H1 (cell line): ENCODE measurements around the gene PRR23C. TPM values are rescaled to one million over a fixed set of nuclear protein-coding genes. Genes with fewer than 3 reads are reported as not detected.
"Not testable (repeated sequence)": the region's sequence is repeated elsewhere in the genome, so short reads cannot be mapped to it uniquely, and the experiment has no call there.

Source experiments
- CTCF ChIA-PET: fragments of 300-600 bp; sonication (Branson Sonifier 250); formaldehyde crosslinking; loops from one replicate; lab custom pipeline; 2021; ENCODE audit not compliant: partially characterized antibody; lab: Charles Lee
- POLR2A ChIA-PET: fragments of 300-600 bp; sonication (Branson Sonifier 250); formaldehyde crosslinking; loops from one replicate; lab custom pipeline; 2021; ENCODE audit warnings: inconsistent platforms; ENCODE audit not compliant: partially characterized antibody; lab: Charles Lee
- DNase-seq, 2 experiments: peaks; one replicate each; pipeline versions ENCODE4 v3.0.0 to v3.0.0-alpha.2; 2010 to 2022; ENCODE audit warnings: low spot score in 2 of 2, low read depth in 1 of 2, mixed read lengths in 1 of 2
- FAIRE-seq: peaks from 2 replicates; lab custom pipeline; 2011; peaks lifted over from hg19 to GRCh38; lab: Jason Lieb, UNC
- H2AFZ ChIP-seq: 2 replicates; pipeline ENCODE4 v1.8.1; 2012; ENCODE audit warnings: low read length, inconsistent platforms
- H2AK5ac ChIP-seq: 2 replicates; pipeline ENCODE4 v1.6.1; 2013; ENCODE audit warnings: low read depth, low read length
- H2BK120ac ChIP-seq: replicated peaks from 2 replicates; pipeline ENCODE3; 2013; ENCODE audit warnings: low read depth, low read length, inconsistent platforms
- H2BK12ac ChIP-seq: 2 replicates; pipeline ENCODE4 v1.6.1; 2013; ENCODE audit warnings: low read depth, low read length
- H2BK15ac ChIP-seq: 2 replicates; pipeline ENCODE4 v1.6.1; 2013; ENCODE audit warnings: low read length
- H2BK20ac ChIP-seq: 2 replicates; pipeline ENCODE4 v1.6.1; 2013; ENCODE audit warnings: low read length
- H2BK5ac ChIP-seq: 2 replicates; pipeline ENCODE4 v1.6.1; 2013; ENCODE audit warnings: low read depth, low read length
- H3K14ac ChIP-seq: 2 replicates; pipeline ENCODE4 v1.6.1; 2013; ENCODE audit warnings: inconsistent platforms; ENCODE audit not compliant: insufficient read length
- H3K18ac ChIP-seq: 2 replicates; pipeline ENCODE4 v1.6.1; 2013; ENCODE audit warnings: low read length; ENCODE audit errors: extremely low read depth
- H3K23ac ChIP-seq: 2 replicates; pipeline ENCODE4 v1.6.1; 2013; ENCODE audit warnings: inconsistent platforms; ENCODE audit not compliant: insufficient read length
- H3K23me2 ChIP-seq: 2 replicates; pipeline ENCODE4 v1.6.1; 2013; ENCODE audit warnings: low read depth, low read length
- H3K27ac ChIP-seq: 2 replicates; pipeline ENCODE4 v1.6.1; 2011; ENCODE audit warnings: low read depth, low read length, inconsistent platforms
- H3K27me3 ChIP-seq, 4 experiments: replicated peaks in 1 of 4; 1 replicate in 1 of 4; 2 replicates in 3 of 4; pipeline versions ENCODE4 v1.6.1 to v1.8.1; 2011 to 2013; ENCODE audit warnings: low read length in 3 of 4, mild to moderate bottlenecking in 3 of 4, inconsistent platforms in 2 of 4, mixed read lengths in 2 of 4, moderate library complexity in 1 of 4; ENCODE audit not compliant: control insufficient read depth in 3 of 4, insufficient read depth in 3 of 4; ENCODE audit errors: extremely low read depth in 1 of 4
- H3K36me3 ChIP-seq, 4 experiments: 2 replicates each; pipeline versions ENCODE4 v1.6.1 to v1.8.1; 2011 to 2013; ENCODE audit warnings: mild to moderate bottlenecking in 4 of 4, low read length in 3 of 4, moderate library complexity in 2 of 4, control low read depth in 1 of 4, inconsistent platforms in 1 of 4; ENCODE audit not compliant: insufficient read depth in 4 of 4, control insufficient read depth in 2 of 4
- H3K4ac ChIP-seq: replicated peaks from 2 replicates; pipeline ENCODE3; 2013; ENCODE audit warnings: low read length, low read depth, mixed read lengths, inconsistent platforms; ENCODE audit not compliant: insufficient read length
- H3K4me1 ChIP-seq, 4 experiments: replicated peaks in 1 of 4; 1 replicate in 1 of 4; 2 replicates in 3 of 4; pipeline versions ENCODE4 v1.6.1 to v1.8.1; 2011 to 2013; ENCODE audit warnings: low read length in 3 of 4, inconsistent platforms in 2 of 4, mixed read lengths in 1 of 4; ENCODE audit not compliant: insufficient read depth in 4 of 4, control insufficient read depth in 3 of 4
- H3K4me2 ChIP-seq, 2 experiments: 2 replicates each; pipeline versions ENCODE4 v1.6.1 to v1.8.1; 2011 to 2013; ENCODE audit warnings: low read depth in 2 of 2, low read length in 2 of 2, control low read depth in 1 of 2, inconsistent platforms in 1 of 2, mild to moderate bottlenecking in 1 of 2; ENCODE audit not compliant: insufficient read depth in 1 of 2
- H3K4me3 ChIP-seq, 4 experiments: fragments of 200-600, 300-600 bp in 1 of 4; sonication (generic), shearing (Covaris generic), sonication (Bioruptor Twin) in 1 of 4; 2 replicates each; pipeline versions ENCODE4 v1.5.1 to v1.8.1; 2011 to 2016; ENCODE audit warnings: low read length in 4 of 4, low read depth in 3 of 4, control low read depth in 2 of 4, inconsistent platforms in 2 of 4, mild to moderate bottlenecking in 2 of 4, mixed read lengths in 1 of 4, moderate library complexity in 1 of 4; ENCODE audit not compliant: insufficient read depth in 2 of 4; ENCODE audit errors: extremely low read depth in 1 of 4
- H3K56ac ChIP-seq: replicated peaks from 2 replicates; pipeline ENCODE3; 2013; ENCODE audit warnings: low read depth, mild to moderate bottlenecking, mixed read lengths, low read length, inconsistent platforms; ENCODE audit not compliant: insufficient read length
- H3K79me1 ChIP-seq: 2 replicates; pipeline ENCODE4 v1.6.1; 2013; ENCODE audit warnings: low read depth, low read length, control low read depth
- H3K79me2 ChIP-seq, 2 experiments: 2 replicates each; pipeline versions ENCODE4 v1.6.1 to v1.8.1; 2012 to 2013; ENCODE audit warnings: low read length in 2 of 2, mild to moderate bottlenecking in 2 of 2, inconsistent platforms in 1 of 2; ENCODE audit not compliant: insufficient read depth in 2 of 2, control insufficient read depth in 1 of 2
- H3K9ac ChIP-seq, 4 experiments: replicated peaks in 1 of 4; 1 replicate in 1 of 4; 2 replicates in 3 of 4; pipeline versions ENCODE4 v1.6.1 to v1.8.1; 2011 to 2013; ENCODE audit warnings: low read depth in 3 of 4, low read length in 3 of 4, control low read depth in 2 of 4, mild to moderate bottlenecking in 2 of 4, moderate library complexity in 2 of 4, inconsistent platforms in 1 of 4; ENCODE audit errors: extremely low read depth in 1 of 4
- H3K9me3 ChIP-seq, 2 experiments: 2 replicates each; pipeline versions ENCODE4 v1.6.1 to v1.8.1; 2012 to 2013; ENCODE audit warnings: mild to moderate bottlenecking in 2 of 2, moderate library complexity in 2 of 2, control low read depth in 1 of 2, inconsistent platforms in 1 of 2, low read depth in 1 of 2, low read length in 1 of 2, mixed read lengths in 1 of 2; ENCODE audit not compliant: insufficient read depth in 2 of 2
- H4K20me1 ChIP-seq, 2 experiments: replicated peaks in 1 of 2; 2 replicates each; pipeline versions ENCODE3 to v1.8.1; 2011 to 2013; ENCODE audit warnings: inconsistent platforms in 2 of 2, low read length in 2 of 2, mild to moderate bottlenecking in 1 of 2; ENCODE audit not compliant: insufficient read depth in 2 of 2, control insufficient read depth in 1 of 2
- H4K5ac ChIP-seq: 2 replicates; pipeline ENCODE4 v1.6.1; 2013; ENCODE audit warnings: low read length, low read depth, mixed read lengths, inconsistent platforms; ENCODE audit not compliant: insufficient read length
- H4K8ac ChIP-seq: 2 replicates; pipeline ENCODE4 v1.8.0; 2013; ENCODE audit warnings: mild to moderate bottlenecking, moderate library complexity, low read length, inconsistent platforms; ENCODE audit not compliant: insufficient read depth; ENCODE audit errors: extremely low read depth
- H4K91ac ChIP-seq: replicated peaks from 2 replicates; pipeline ENCODE3; 2013; ENCODE audit warnings: low read length, mixed read lengths, inconsistent platforms; ENCODE audit not compliant: insufficient read length
- polyA plus RNA-seq, 7 experiments: library from polyadenylated mRNA; depleted of rRNA in 3 of 7; stranded (reverse) in 5 of 7; unstranded in 2 of 7; fragments of >200 nt in 5 of 7; fragments of 200-250 nt in 2 of 7; gene quantifications; 1 replicate in 5 of 7; 2 replicates in 1 of 7; 4 replicates in 1 of 7; pipeline versions ENCODE4 v1.2.1 to v1.2.3, GENCODE V29; 2011 to 2013; ENCODE audit warnings: missing spikeins in 2 of 7, mixed read lengths in 2 of 7
- total RNA-seq: library from RNA; stranded (reverse); fragmentation: NEBNext Ultra II Directional; extraction: Animal tissue kit (Norgen Biotek cat#: 25700); gene quantifications from 2 replicates; pipeline ENCODE4 v1.2.1, GENCODE V29; 2021

PRR23C gene
- total and polyA plus RNA-seq, 2 of the 8 experiments (the other 6 are each of a cell fraction or from before 2014, with no cell fraction given): not detected

GRCh38 chr3:139030576-139030975, 14.1 kb downstream of the PRR23C start:
- H3K23ac ChIP-seq, H3K79me1 ChIP-seq, POLR2A ChIA-PET, H3K9me3 ChIP-seq, H3K23me2 ChIP-seq, H3K56ac ChIP-seq, H4K8ac ChIP-seq, H3K4me2 ChIP-seq, H3K36me3 ChIP-seq, CTCF ChIA-PET, H4K5ac ChIP-seq, H2BK15ac ChIP-seq, H2AFZ ChIP-seq, H2AK5ac ChIP-seq, H2BK5ac ChIP-seq, H3K9ac ChIP-seq, H3K18ac ChIP-seq, H2BK120ac ChIP-seq, H3K79me2 ChIP-seq, H4K91ac ChIP-seq, DNase-seq, H3K27ac ChIP-seq, H4K20me1 ChIP-seq, H2BK12ac ChIP-seq, H3K4ac ChIP-seq, H3K4me1 ChIP-seq, H3K27me3 ChIP-seq, H2BK20ac ChIP-seq, H3K14ac ChIP-seq, H3K4me3 ChIP-seq, FAIRE-seq: not testable (repeated sequence)
